Lung (tissue), 12 donors: ENCODE data around the gene GPHA2. TPM values are rescaled to one million over a fixed set of nuclear protein-coding genes. Genes with fewer than 3 reads are reported as not detected.

ENCODE experiments used
- ATAC-seq: fragments of 200-7000 bp; cut with Tn5 transposase; one replicate; pipeline ENCODE4 v1.9.1; 2020; ENCODE audit warnings: moderate number of reproducible peaks; ENCODE audit not compliant: insufficient read depth, low FRiP score
- DNase-seq, 3 donors: peaks; one replicate each; pipeline ENCODE4 v3.0.0-alpha.2; 2013 to 2017
- H3K27ac ChIP-seq, 2 donors: one replicate each; pipeline ENCODE4 v1.5.1; 2013; ENCODE audit warnings: mild to moderate bottlenecking in 2 of 2, moderate library complexity in 2 of 2, control low read depth in 1 of 2, inconsistent platforms in 1 of 2, low read depth in 1 of 2, low read length in 1 of 2
- H3K27me3 ChIP-seq, 3 donors: one replicate each; pipeline ENCODE4 v1.5.1; 2013; ENCODE audit warnings: low read length in 2 of 3; ENCODE audit not compliant: control insufficient read depth in 3 of 3, insufficient read depth in 3 of 3
- H3K36me3 ChIP-seq, 4 donors: one replicate each; pipeline ENCODE4 v1.5.1; 2013; ENCODE audit warnings: low read length in 4 of 4, mild to moderate bottlenecking in 1 of 4, moderate library complexity in 1 of 4; ENCODE audit not compliant: control insufficient read depth in 4 of 4, insufficient read depth in 4 of 4
- H3K4me1 ChIP-seq, 5 donors: one replicate each; pipeline ENCODE4 v1.5.1; 2013; ENCODE audit warnings: low read length in 5 of 5, mild to moderate bottlenecking in 2 of 5, moderate library complexity in 1 of 5; ENCODE audit not compliant: control insufficient read depth in 5 of 5, insufficient read depth in 5 of 5
- H3K4me3 ChIP-seq: one replicate; pipeline ENCODE4 v1.5.1; 2013; ENCODE audit warnings: mild to moderate bottlenecking, control low read depth, moderate library complexity
- H3K9ac ChIP-seq, 2 donors: one replicate each; pipeline ENCODE4 v1.5.1; 2013; ENCODE audit warnings: low read length in 2 of 2, control low read depth in 1 of 2; ENCODE audit not compliant: insufficient read depth in 1 of 2
- H3K9me3 ChIP-seq, 4 donors: one replicate each; pipeline ENCODE4 v1.5.1; 2013; ENCODE audit warnings: low read length in 3 of 4, mild to moderate bottlenecking in 1 of 4, moderate library complexity in 1 of 4; ENCODE audit not compliant: control insufficient read depth in 4 of 4, insufficient read depth in 3 of 4
- WGBS, 2 donors: extraction: QIAGEN DNeasy Blood & Tissue Kit; methylation state at CpG; one replicate each; pipeline ENCODE4 v1.1.7; 2013; 5-methylcytosine and 5-hydroxymethylcytosine counted together
- polyA plus RNA-seq, 2 donors: library from polyadenylated mRNA; stranded (reverse); fragments of 200-250 nt; gene quantifications; one replicate each; pipeline ENCODE4 v1.2.1, GENCODE V29; 2013
- total RNA-seq, 2 donors: library from RNA; depleted of rRNA in 1 of 2; stranded (reverse); fragments of >200 nt in 1 of 2; gene quantifications; one replicate each; pipeline ENCODE4 v1.2.1, GENCODE V29; 2014 to 2021
- TF ChIP-seq, protein P1 (sequence below): IDR thresholded peaks from 2 replicates; pipeline ENCODE4 v1.5.1; 2012; ENCODE audit warnings: mild to moderate bottlenecking; ENCODE audit errors: control extremely low read depth, extremely low read depth
- donor health status: control.
- donor health status: control.
- donor health status: Bipolar disorder and iron deficiency.
- donor health status: healthy.
- donor health status: DM: yes; HTN: yes; CAD: no.

Gene GPHA2
- total and polyA plus RNA-seq, 4 donors = 0.19 TPM; not detected in 3

DNA sequence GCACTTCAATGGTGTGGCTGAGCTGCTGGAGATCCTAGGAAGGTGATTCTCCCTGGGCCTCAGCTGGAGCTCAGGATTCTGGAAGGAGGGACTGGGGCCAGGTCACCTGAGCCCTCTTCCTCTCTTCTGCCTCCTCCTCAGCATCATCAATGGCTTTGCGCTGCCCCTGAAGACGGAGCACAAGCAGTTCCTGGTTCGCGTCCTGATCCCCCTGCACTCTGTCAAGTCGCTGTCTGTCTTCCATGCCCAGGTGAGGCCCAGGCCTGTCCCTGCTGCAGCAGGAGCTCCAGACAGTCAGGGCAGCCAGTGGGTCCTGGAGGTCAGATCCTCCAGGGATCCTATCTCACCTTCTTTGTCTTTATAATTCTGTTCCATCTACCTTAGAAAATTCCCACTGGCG is 5.4 kb downstream of the GPHA2 start:
- DNase-seq (no peak), ATAC-seq (no peak)
- Histone ChIP-seq H3K9ac (no peak overlapping the region), H3K36me3 (peaks cover 8 to 56% (median 16%) of the 10 kb centered on the region in 4 donors), H3K27me3 (no peaks in the 10 kb centered on the region), H3K4me3 (no peak overlapping the region), H3K9me3 (no peaks in the 10 kb centered on the region), H3K4me1 (peaks cover 0 to 10% (median 1%) of the 10 kb centered on the region in 5 donors), H3K27ac (no peak overlapping the region)
- TF ChIP-seq, protein P1, sequence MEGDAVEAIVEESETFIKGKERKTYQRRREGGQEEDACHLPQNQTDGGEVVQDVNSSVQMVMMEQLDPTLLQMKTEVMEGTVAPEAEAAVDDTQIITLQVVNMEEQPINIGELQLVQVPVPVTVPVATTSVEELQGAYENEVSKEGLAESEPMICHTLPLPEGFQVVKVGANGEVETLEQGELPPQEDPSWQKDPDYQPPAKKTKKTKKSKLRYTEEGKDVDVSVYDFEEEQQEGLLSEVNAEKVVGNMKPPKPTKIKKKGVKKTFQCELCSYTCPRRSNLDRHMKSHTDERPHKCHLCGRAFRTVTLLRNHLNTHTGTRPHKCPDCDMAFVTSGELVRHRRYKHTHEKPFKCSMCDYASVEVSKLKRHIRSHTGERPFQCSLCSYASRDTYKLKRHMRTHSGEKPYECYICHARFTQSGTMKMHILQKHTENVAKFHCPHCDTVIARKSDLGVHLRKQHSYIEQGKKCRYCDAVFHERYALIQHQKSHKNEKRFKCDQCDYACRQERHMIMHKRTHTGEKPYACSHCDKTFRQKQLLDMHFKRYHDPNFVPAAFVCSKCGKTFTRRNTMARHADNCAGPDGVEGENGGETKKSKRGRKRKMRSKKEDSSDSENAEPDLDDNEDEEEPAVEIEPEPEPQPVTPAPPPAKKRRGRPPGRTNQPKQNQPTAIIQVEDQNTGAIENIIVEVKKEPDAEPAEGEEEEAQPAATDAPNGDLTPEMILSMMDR = no peak
- WGBS, 2 donors = 95 to 99% methylated on average over 6 of the region's 6 CpGs

DNA sequence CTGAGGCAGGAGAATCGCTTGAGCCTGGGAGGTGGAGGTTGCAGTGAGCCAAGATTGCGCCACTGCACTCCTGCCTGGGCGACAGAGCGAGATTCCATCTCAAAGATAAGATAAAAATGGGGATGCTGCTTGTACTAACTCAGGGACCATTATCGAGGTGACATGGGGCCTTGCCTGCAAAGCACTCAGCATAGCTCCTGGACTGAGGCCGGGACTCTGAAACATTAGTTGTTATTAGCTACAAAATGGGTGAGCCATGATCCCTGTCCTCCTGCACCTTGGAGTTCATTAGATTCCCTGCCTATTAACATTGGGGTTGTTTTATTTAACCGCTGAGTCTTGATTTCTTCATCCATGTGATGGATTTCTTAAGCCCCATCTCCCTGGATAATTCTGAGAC is 6.1 kb downstream of the GPHA2 start:
- H3K27me3 ChIP-seq = no peaks in the 10 kb centered on the region
- H3K9me3 ChIP-seq = no peaks in the 10 kb centered on the region
- H3K9ac ChIP-seq = no peak overlapping the region
- ATAC-seq (no peak), DNase-seq (no peak)
- no peak overlapping the region for H3K27ac ChIP-seq
- WGBS, 2 donors = 93 to 97% methylated on average over 7 of the region's 7 CpGs
- H3K36me3 ChIP-seq = peaks cover 8 to 50% (median 16%) of the 10 kb centered on the region in 4 donors
- H3K4me1 ChIP-seq = peaks cover 0 to 10% (median 0%) of the 10 kb centered on the region in 5 donors
- no peak overlapping the region for H3K4me3 ChIP-seq
- TF ChIP-seq, protein P1 = no peak

DNA sequence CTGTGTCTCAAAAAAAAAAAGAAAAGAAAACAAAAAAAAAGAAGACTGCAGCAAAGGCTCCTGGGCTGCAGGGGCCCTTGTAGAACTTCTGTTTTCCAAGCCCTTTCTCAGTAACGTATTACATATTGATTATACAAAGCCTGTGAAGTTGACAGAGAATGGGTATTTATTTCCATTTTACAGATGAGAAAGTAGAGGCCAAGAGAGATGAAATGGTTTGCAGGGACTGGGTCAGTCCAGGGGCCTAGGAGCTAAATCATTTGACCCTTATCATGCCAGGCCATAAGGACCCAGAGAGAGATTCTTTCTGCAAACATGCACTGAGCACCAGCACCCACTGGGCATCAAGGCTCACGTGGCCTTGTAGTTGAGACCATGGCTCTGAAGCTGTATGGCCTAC is 6.7 kb downstream of the GPHA2 start:
- H3K36me3 ChIP-seq = peaks cover 8 to 49% (median 16%) of the 10 kb centered on the region in 4 donors

More for the DNA sequence above, 6.7 kb downstream of the GPHA2 start:
- Histone ChIP-seq H3K27ac (no peak overlapping the region), H3K27me3 (no peaks in the 10 kb centered on the region), H3K9me3 (no peaks in the 10 kb centered on the region), H3K4me3 (no peak overlapping the region), H3K9ac (no peak overlapping the region), H3K4me1 (peaks cover 0 to 10% (median 4%) of the 10 kb centered on the region in 5 donors)
- DNase-seq = no peak
- WGBS, 2 donors = 95 to 96% methylated on average over 2 of the region's 2 CpGs
- ATAC-seq = no peak
- TF ChIP-seq, protein P1 = no peak
